Activated CD4-positive, CD25-positive, alpha-beta regulatory T cell (primary cell): ENCODE measurements around the gene AGAP3.
A peak's percentile ranks its signal among the peaks of the same experiment; 100 is the strongest.

Experiments
- DNase-seq, 4 experiments: peaks; one replicate each; lab custom pipeline; 2025; lab: John Stamatoyannopoulos, UW

The AGAP3 gene

GRCh38 chr7:151057989-151058780 is 28.1 kb upstream of the AGAP3 start:
- DNase-seq, result peak; percentile 91 to 94 (median 92)

- no peak for DNase-seq
These were observed 27.4 kb upstream of the AGAP3 start for GRCh38 chr7:151058781-151059366.

- peak; percentile 42 to 68 (median 57) for DNase-seq
These were observed 26.7 kb upstream of the AGAP3 start, which contains the start of gene SLC4A2 for GRCh38 chr7:151059367-151060112. Gene SLC4A2, plus strand, starts transcription at chr7:151059589. Its CDS starts 2,399 bp downstream, at chr7:151061988.

- DNase-seq, result no peak
These were observed 26.2 kb upstream of the AGAP3 start for GRCh38 chr7:151060113-151060415.

GRCh38 chr7:151060416-151061212 is 25.7 kb upstream of the AGAP3 start:
- DNase-seq, result no peak

GRCh38 chr7:151061213-151062110 is 24.8 kb upstream of the AGAP3 start:
- DNase-seq, result no peak

- DNase-seq, result no peak
These were observed 24.2 kb upstream of the AGAP3 start for GRCh38 chr7:151062111-151062398.

GRCh38 chr7:151062399-151063211 is 23.7 kb upstream of the AGAP3 start:
- no peak for DNase-seq

- DNase-seq, result no peak
These were observed 23.1 kb upstream of the AGAP3 start for GRCh38 chr7:151063212-151063561.

- no peak for DNase-seq
These were observed 21.8 kb upstream of the AGAP3 start for GRCh38 chr7:151064454-151064853.

GRCh38 chr7:151064993-151065392 is 21.3 kb upstream of the AGAP3 start:
- DNase-seq, result no peak

GRCh38 chr7:151065516-151065915 is 20.8 kb upstream of the AGAP3 start:
- no peak for DNase-seq

GRCh38 chr7:151066273-151066974 is 19.9 kb upstream of the AGAP3 start:
- DNase-seq, result no peak

- no peak for DNase-seq
These were observed 18.1 kb upstream of the AGAP3 start for GRCh38 chr7:151068069-151068773.

GRCh38 chr7:151069841-151070573 is 16.3 kb upstream of the AGAP3 start:
- DNase-seq, result no peak

- no peak for DNase-seq
These were observed 15.7 kb upstream of the AGAP3 start for GRCh38 chr7:151070574-151070960.

GRCh38 chr7:151071032-151071866 is 15.0 kb upstream of the AGAP3 start:
- DNase-seq, result no peak

- no peak for DNase-seq
These were observed 12.3 kb upstream of the AGAP3 start for GRCh38 chr7:151073990-151074389.
